HG02852 (cell line): ENCODE measurements around the gene STIM1.
"Not testable (repeated sequence)": the region's sequence is repeated elsewhere in the genome, so short reads cannot be mapped to it uniquely, and the experiment has no call there.

ENCODE experiments used
- ATAC-seq: cut with Tn5 transposase; IDR thresholded peaks from one replicate; pipeline ENCODE4 v1.9.1; 2021; ENCODE audit warnings: mild to moderate bottlenecking, moderate library complexity; ENCODE audit not compliant: unreplicated experiment

STIM1 gene

GRCh38 chr11:3970108-3970507, 114.6 kb downstream of the STIM1 start:
- ATAC-seq, result no peak

- ATAC-seq, result no peak
These were observed 116.4 kb downstream of the STIM1 start for GRCh38 chr11:3971756-3972404.

- ATAC-seq, result no peak
These were observed 117.0 kb downstream of the STIM1 start for GRCh38 chr11:3972431-3972830.

- ATAC-seq, result no peak
These were observed 121.6 kb downstream of the STIM1 start for GRCh38 chr11:3977078-3977477.

GRCh38 chr11:3981084-3981633, 125.7 kb downstream of the STIM1 start:
- no peak for ATAC-seq

- ATAC-seq, result no peak
These were observed 127.0 kb downstream of the STIM1 start for GRCh38 chr11:3982431-3982830.

GRCh38 chr11:3983101-3983500, 127.6 kb downstream of the STIM1 start:
- no peak for ATAC-seq

GRCh38 chr11:3984896-3985295, 129.4 kb downstream of the STIM1 start:
- ATAC-seq, result no peak

GRCh38 chr11:3985631-3986030, 130.2 kb downstream of the STIM1 start:
- ATAC-seq, result no peak

GRCh38 chr11:3986301-3986700, 130.8 kb downstream of the STIM1 start:
- no peak for ATAC-seq

- ATAC-seq, result no peak
These were observed 133.9 kb downstream of the STIM1 start for GRCh38 chr11:3989276-3989920.

GRCh38 chr11:3989921-3990290, 134.4 kb downstream of the STIM1 start:
- no peak for ATAC-seq

- ATAC-seq, result no peak
These were observed 134.9 kb downstream of the STIM1 start for GRCh38 chr11:3990406-3990805.

- ATAC-seq, result no peak
These were observed 137.5 kb downstream of the STIM1 start for GRCh38 chr11:3992964-3993363.

- no peak for ATAC-seq
These were observed 138.7 kb downstream of the STIM1 start for GRCh38 chr11:3994030-3994640.

GRCh38 chr11:3995307-3995706, 139.8 kb downstream of the STIM1 start:
- ATAC-seq, result no peak

GRCh38 chr11:3995949-3996554, 140.6 kb downstream of the STIM1 start:
- no peak for ATAC-seq

GRCh38 chr11:3996651-3997050, 141.2 kb downstream of the STIM1 start:
- no peak for ATAC-seq

GRCh38 chr11:4004753-4005152, 149.3 kb downstream of the STIM1 start:
- ATAC-seq, result not testable (repeated sequence)

- ATAC-seq, result no peak
These were observed 151.6 kb downstream of the STIM1 start for GRCh38 chr11:4006946-4007680.

GRCh38 chr11:4008116-4008515, 152.7 kb downstream of the STIM1 start:
- ATAC-seq, result no peak
